ENCODE measurements around the gene ZIC4. TPM values are rescaled to one million over a fixed set of nuclear protein-coding genes. Genes with fewer than 3 reads are reported as not detected.

Gene ZIC4
- total and polyA plus RNA-seq, 2 of the 8 experiments (the other 6 are each of a cell fraction or from before 2014, with no cell fraction given), result 0.03 to 0.13 TPM

DNA sequence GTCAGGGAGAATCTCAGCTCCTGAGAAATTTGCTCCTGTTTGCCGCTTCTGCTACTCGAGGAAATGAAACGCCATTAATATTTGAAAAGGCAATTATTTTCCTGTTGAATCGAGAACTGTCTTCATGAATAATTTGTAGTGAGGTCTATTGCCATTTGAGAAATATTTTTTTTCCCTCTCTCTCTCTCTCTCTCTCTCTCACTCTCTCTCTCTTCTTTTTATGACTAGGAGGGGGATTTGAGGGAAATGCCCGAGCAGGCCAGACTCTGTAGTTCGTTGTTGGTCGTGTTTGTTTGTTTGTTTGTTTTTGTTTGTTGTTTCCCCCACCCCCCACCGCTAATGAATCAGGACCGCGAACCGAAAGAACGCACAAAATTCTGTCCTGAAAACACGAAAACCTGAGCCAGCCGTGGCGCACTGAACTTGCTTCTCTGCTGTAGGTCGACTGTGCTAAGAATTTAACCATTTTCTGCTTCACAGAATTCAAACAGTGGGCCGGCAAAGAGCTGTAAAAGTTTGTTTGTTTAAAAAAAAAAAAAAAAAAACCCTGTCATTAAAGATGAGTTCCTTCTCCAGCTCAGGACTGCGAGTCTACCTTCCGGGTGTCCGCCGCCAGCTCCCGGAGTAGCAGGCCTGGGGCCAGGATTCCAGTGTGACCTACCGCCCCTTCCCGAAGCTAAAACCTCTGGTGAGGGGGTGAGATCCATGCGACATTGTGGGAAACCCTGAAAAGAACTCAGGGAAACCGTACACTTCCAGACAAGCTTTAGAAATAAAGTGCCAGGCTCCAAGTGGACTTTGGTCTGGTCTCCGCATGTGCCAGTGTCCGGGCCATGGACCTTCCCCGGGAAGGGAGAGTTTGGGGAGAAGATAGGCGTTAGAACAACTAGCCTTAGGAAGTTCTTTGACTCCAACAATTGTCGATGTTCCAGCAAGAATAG is 12.1 kb downstream of the ZIC4 start:
- Histone ChIP-seq H4K5ac (ENCODE audit: insufficient read length, low read depth, low read length) (no peak overlapping the region), H4K91ac (replicated peaks; ENCODE audit: insufficient read length, low read length) (peak overlapping the region; percentile 13), H4K8ac (ENCODE audit: extremely low read depth, insufficient read depth, low read length) (peak overlapping the region; percentile 93; the same call in 1 of the 2 replicates), H3K79me1 (ENCODE audit: low read depth, low read length) (no peaks in the 10 kb centered on the region; the same call in 1 of the 2 replicates), H3K36me3 (ENCODE audit: control insufficient read depth in 2 of 4, insufficient read depth in 4 of 4, low read length in 3 of 4) (peaks cover 0 to 4% (median 0%) of the 10 kb centered on the region in 4 experiments; a peak in 2 of 8 replicates), H2BK5ac (ENCODE audit: low read depth, low read length) (no peak overlapping the region; the same call in 1 of the 2 replicates), H3K79me2 (ENCODE audit: control insufficient read depth in 1 of 2, insufficient read depth in 2 of 2, low read length in 2 of 2) (no peaks in the 10 kb centered on the region), H2BK15ac (ENCODE audit: low read length) (0 out of 2 replicates have a peak overlapping the region, but pooled peaks have one; percentile 31), H4K20me1 (replicated peaks in 1 of 2; ENCODE audit: control insufficient read depth in 1 of 2, insufficient read depth in 2 of 2, low read length in 2 of 2) (peaks cover 0 to 12% of the 10 kb centered on the region in 2 experiments), H3K27ac (ENCODE audit: low read depth, low read length) (no peak overlapping the region), H3K4me1 (replicated peaks in 1 of 4; ENCODE audit: control insufficient read depth in 3 of 4, insufficient read depth in 4 of 4, low read length in 3 of 4) (peaks cover 10 to 53% (median 20%) of the 10 kb centered on the region in 4 experiments), H3K4me2 (ENCODE audit: insufficient read depth in 1 of 2, low read depth in 2 of 2, low read length in 2 of 2) (peak overlapping the region; percentile 93 to 95), H2BK120ac (replicated peaks; ENCODE audit: low read depth, low read length) (no peak overlapping the region), H2BK12ac (ENCODE audit: low read depth, low read length) (peak overlapping the region; percentile 75; the same call in 1 of the 2 replicates), H3K56ac (replicated peaks; ENCODE audit: insufficient read length, low read depth, low read length) (no peak overlapping the region), H3K27me3 (replicated peaks in 1 of 4; ENCODE audit: control insufficient read depth in 3 of 4, extremely low read depth in 1 of 4, insufficient read depth in 3 of 4, low read length in 3 of 4) (peaks cover 64 to 97% (median 91%) of the 10 kb centered on the region in 4 experiments), H3K18ac (ENCODE audit: extremely low read depth, low read length) (peak overlapping the region; percentile 95; the same call in 1 of the 2 replicates), H2AK5ac (ENCODE audit: low read depth, low read length) (no peak overlapping the region; the same call in 1 of the 2 replicates), H3K23ac (ENCODE audit: insufficient read length) (no peak overlapping the region), H3K14ac (ENCODE audit: insufficient read length) (no peak overlapping the region), H2BK20ac (ENCODE audit: low read length) (peak overlapping the region; percentile 61; the same call in 1 of the 2 replicates), H3K4ac (replicated peaks; ENCODE audit: insufficient read length, low read depth, low read length) (no peak overlapping the region), H3K23me2 (ENCODE audit: low read depth, low read length) (peaks cover 25% of the 10 kb centered on the region), H3K9ac (replicated peaks in 1 of 4; ENCODE audit: extremely low read depth in 1 of 4, low read depth in 3 of 4, low read length in 3 of 4) (peak overlapping the region in 2 of 4 experiments; percentile 54 to 67; a peak in 3 of 7 replicates), H2AFZ (ENCODE audit: low read length) (no peak overlapping the region), H3K4me3 (ENCODE audit: extremely low read depth in 1 of 4, insufficient read depth in 2 of 4, low read depth in 3 of 4, low read length in 4 of 4) (peak overlapping the region; percentile 30 to 68 (median 60)), H3K9me3 (ENCODE audit: insufficient read depth in 2 of 2, low read depth in 1 of 2, low read length in 1 of 2) (peaks cover 0 to 4% of the 10 kb centered on the region in 2 experiments; a peak in 1 of 4 replicates)
- ChIA-PET POLR2A (ENCODE audit: partially characterized antibody) (interaction anchor here (0.7 to 3.7 kb wide), 11 partner anchors 9 to 44 kb away, joined by 3 to 26 read pairs (median 4); partner anchors contain the start of gene ZIC4), CTCF (ENCODE audit: partially characterized antibody) (interaction anchor here (0.6 to 27.3 kb wide), 14 partner anchors 11 to 996 kb away, joined by 3 to 485 read pairs (median 8); no protein-coding TSS in a partner anchor)
- FAIRE-seq, result no peak
- WGBS, 2 experiments (ENCODE audit: extremely low coverage in 1 of 2, insufficient coverage in 1 of 2, insufficient read length in 1 of 2, insufficient replicate concordance in 2 of 2, low coverage in 1 of 2, low lambda C conversion rate in 2 of 2, missing lambda C conversion rate in 1 of 2), result 3% methylated on average over 30 of the region's 31 CpGs; no CpG with 5 or more reads in 1 of the 2 experiments
- no peak for DNase-seq (ENCODE audit: low read depth in 1 of 2, low spot score in 2 of 2)
- TF ChIP-seq KDM4A (IDR thresholded peaks at IDR 0.05; ENCODE audit: low read depth, low read length, severe bottlenecking) (no peak), ATF2 (IDR thresholded peaks at IDR 0.05; ENCODE audit: low read length) (no peak), EGR1 (IDR thresholded peaks at IDR 0.05; ENCODE audit: borderline replicate concordance, low read depth, low read length) (no peak), ZNF274 (IDR thresholded peaks at IDR 0.05; ENCODE audit: borderline replicate concordance, extremely low read depth, low read length) (no peak), TAF1 (IDR thresholded peaks at IDR 0.05; ENCODE audit: low read depth, low read length) (no peak), CBX8 (IDR thresholded peaks at IDR 0.05; ENCODE audit: borderline replicate concordance, low read depth, low read length) (0 out of 2 replicates have a peak, but pooled peaks have one; percentile 28), PHF8 (conservative IDR thresholded peaks at IDR 0.05; ENCODE audit: low read depth, low read length) (no peak), CHD2 (IDR thresholded peaks at IDR 0.05; ENCODE audit: low read length) (no peak)

Data from H1 (cell line).